HepG2 (cell line): ENCODE data around the gene TEDC1. TPM values are rescaled to one million over a fixed set of nuclear protein-coding genes. Genes with fewer than 3 reads are reported as not detected.

Experiments used
- ARHGAP35 ChIP-seq: sonication (generic); formaldehyde crosslinking; IDR thresholded peaks from 2 replicates; pipeline ENCODE4 v1.9.0; 2022; ENCODE audit warnings: mild to moderate bottlenecking, inconsistent platforms, moderate library complexity, missing genetic modification reagents, borderline replicate concordance
- BRD4 ChIP-seq: sonication (generic); formaldehyde crosslinking; IDR thresholded peaks from 2 replicates; pipeline ENCODE4 v1.4.0; 2020; ENCODE audit warnings: missing genetic modification reagents
- CCAR2 ChIP-seq: fragments of 200-400 bp; formaldehyde crosslinking; optimal IDR thresholded peaks from 2 replicates; pipeline ENCODE3; 2018; ENCODE audit warnings: low read depth, mild to moderate bottlenecking, low read length, moderate library complexity
- FOXO1 ChIP-seq: sonication (generic); formaldehyde crosslinking; IDR thresholded peaks from 2 replicates; pipeline ENCODE4 v1.4.0; 2020; ENCODE audit warnings: missing genetic modification reagents
- GPN1 ChIP-seq: sonication (generic); formaldehyde crosslinking; IDR thresholded peaks from 2 replicates; pipeline ENCODE4 v1.5.1; 2020; ENCODE audit warnings: missing genetic modification reagents, borderline replicate concordance
- HOXA7 ChIP-seq: sonication (generic); formaldehyde crosslinking; IDR thresholded peaks from 2 replicates; pipeline ENCODE4 v1.8.1; 2022; ENCODE audit warnings: mild to moderate bottlenecking, missing genetic modification reagents, moderate library complexity
- ISL2 ChIP-seq: sonication (generic); formaldehyde crosslinking; IDR thresholded peaks from 2 replicates; pipeline ENCODE4 v1.5.0; 2020; ENCODE audit warnings: missing genetic modification reagents
- KAT7 ChIP-seq: IDR thresholded peaks from 2 replicates; pipeline ENCODE4 v1.6.1; 2018; ENCODE audit warnings: borderline replicate concordance, missing compliant biosample characterization
- MXD4 ChIP-seq: IDR thresholded peaks from 2 replicates; pipeline ENCODE4 v1.6.1; 2016; ENCODE audit warnings: mild to moderate bottlenecking, missing biosample characterization, missing genetic modification reagents
- NFAT5 ChIP-seq: sonication (generic); formaldehyde crosslinking; IDR thresholded peaks from 2 replicates; pipeline ENCODE4 v1.4.0; 2020; ENCODE audit warnings: missing genetic modification reagents
- NFYC ChIP-seq: IDR thresholded peaks from 2 replicates; pipeline ENCODE4 v1.6.1; 2016; ENCODE audit warnings: missing genetic modification reagents, missing compliant biosample characterization
- SKI ChIP-seq: fragments of 450-650 bp; IDR thresholded peaks from one replicate; pipeline ENCODE4 v1.6.1; 2018; ENCODE audit warnings: mild to moderate bottlenecking; ENCODE audit not compliant: partially characterized antibody
- SPEN ChIP-seq: sonication (generic); formaldehyde crosslinking; IDR thresholded peaks from 2 replicates; pipeline ENCODE4 v1.5.1; 2020; ENCODE audit warnings: low read depth, mild to moderate bottlenecking, missing genetic modification reagents
- ZNF121 ChIP-seq: sonication (generic); formaldehyde crosslinking; IDR thresholded peaks from 2 replicates; pipeline ENCODE4 v1.5.0; 2020; ENCODE audit warnings: mild to moderate bottlenecking, missing genetic modification reagents
- ZNF124 ChIP-seq: sonication (generic); formaldehyde crosslinking; IDR thresholded peaks from 2 replicates; pipeline ENCODE4 v1.4.0; 2020; ENCODE audit warnings: missing genetic modification reagents
- ZNF251 ChIP-seq: sonication (generic); formaldehyde crosslinking; IDR thresholded peaks from 2 replicates; pipeline ENCODE4 v1.9.0; 2021; ENCODE audit warnings: mild to moderate bottlenecking, missing genetic modification reagents
- ZNF44 ChIP-seq: sonication (generic); formaldehyde crosslinking; IDR thresholded peaks from 2 replicates; pipeline ENCODE4 v1.5.1; 2020; ENCODE audit warnings: mild to moderate bottlenecking, missing genetic modification reagents
- ZNF572 ChIP-seq: sonication (generic); formaldehyde crosslinking; IDR thresholded peaks from 2 replicates; pipeline ENCODE4 v1.5.1; 2020; ENCODE audit warnings: mild to moderate bottlenecking, missing genetic modification reagents
- ZNF605 ChIP-seq: sonication (generic); formaldehyde crosslinking; IDR thresholded peaks from 2 replicates; pipeline ENCODE4 v1.8.0; 2022; ENCODE audit warnings: mild to moderate bottlenecking, missing genetic modification reagents
- ZNF607 ChIP-seq: sonication (generic); formaldehyde crosslinking; IDR thresholded peaks from 2 replicates; pipeline ENCODE4 v1.5.1; 2020; ENCODE audit warnings: missing genetic modification reagents, mild to moderate bottlenecking, borderline replicate concordance
- ZNF614 ChIP-seq: IDR thresholded peaks from 2 replicates; pipeline ENCODE4 v1.6.1; 2018; ENCODE audit warnings: missing biosample characterization, missing genetic modification reagents, inconsistent platforms, borderline replicate concordance
- ZNF761 ChIP-seq: sonication (generic); formaldehyde crosslinking; conservative IDR thresholded peaks from 2 replicates; pipeline ENCODE4 v1.4.0; 2020; ENCODE audit warnings: mild to moderate bottlenecking, missing genetic modification reagents
- ZNF768 ChIP-seq: sonication (generic); formaldehyde crosslinking; IDR thresholded peaks from 2 replicates; pipeline ENCODE4 v1.4.0; 2020; ENCODE audit warnings: missing genetic modification reagents
- polyA plus RNA-seq, 8 experiments: library from polyadenylated mRNA; depleted of rRNA in 3 of 8; stranded (reverse) in 7 of 8; unstranded in 1 of 8; fragments of >200 nt; fragmentation: Illumina TruSeq in 4 of 8; extraction: Trizol in 4 of 8; gene quantifications; 2 replicates each; pipeline versions ENCODE4 v1.2.1 to v1.2.3, GENCODE V29; 2011 to 2016; ENCODE audit warnings: low read depth in 4 of 8, missing spikeins in 1 of 8, mixed read lengths in 1 of 8; ENCODE audit not compliant: insufficient read depth in 1 of 8
- total RNA-seq, 5 experiments: library from RNA; depleted of rRNA; stranded (reverse); fragments of >200 nt; fragmentation: Illumina TruSeq; extraction: Trizol; gene quantifications; 2 replicates each; pipeline ENCODE4 v1.2.3, GENCODE V29; 2016; ENCODE audit warnings: low read depth in 1 of 5
- TF ChIP-seq, protein P1 (sequence below): sonication (generic); formaldehyde crosslinking; IDR thresholded peaks from 2 replicates; pipeline ENCODE4 v1.4.0; 2020; ENCODE audit warnings: missing genetic modification reagents, borderline replicate concordance

Gene TEDC1
- total and polyA plus RNA-seq, 2 of the 13 experiments (the other 11 are each of a cell fraction or from before 2014, with no cell fraction given), result 5.7 to 27.4 TPM

GRCh38 chr14:105476097-105476830, 14.8 kb upstream of the TEDC1 start (continued):
- TF ChIP-seq, protein P1, sequence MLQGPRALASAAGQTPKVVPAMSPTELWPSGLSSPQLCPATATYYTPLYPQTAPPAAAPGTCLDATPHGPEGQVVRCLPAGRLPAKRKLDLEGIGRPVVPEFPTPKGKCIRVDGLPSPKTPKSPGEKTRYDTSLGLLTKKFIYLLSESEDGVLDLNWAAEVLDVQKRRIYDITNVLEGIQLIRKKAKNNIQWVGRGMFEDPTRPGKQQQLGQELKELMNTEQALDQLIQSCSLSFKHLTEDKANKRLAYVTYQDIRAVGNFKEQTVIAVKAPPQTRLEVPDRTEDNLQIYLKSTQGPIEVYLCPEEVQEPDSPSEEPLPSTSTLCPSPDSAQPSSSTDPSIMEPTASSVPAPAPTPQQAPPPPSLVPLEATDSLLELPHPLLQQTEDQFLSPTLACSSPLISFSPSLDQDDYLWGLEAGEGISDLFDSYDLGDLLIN (CRISPR knock-in tag), result no peak
- TF ChIP-seq ZNF605 (CRISPR knock-in tag), result 0 out of 2 replicates have a peak, but pooled peaks have one; percentile 45
- TF ChIP-seq NFYC (CRISPR knock-in tag), result 0 out of 2 replicates have a peak, but pooled peaks have one; percentile 18
- TF ChIP-seq ZNF251, result no peak
- TF ChIP-seq ZNF614 (CRISPR knock-in tag), result no peak
- no peak for TF ChIP-seq ZNF44 (CRISPR knock-in tag)
- 0 out of 2 replicates have a peak, but pooled peaks have one; percentile 0 for TF ChIP-seq ISL2 (CRISPR knock-in tag)
- TF ChIP-seq HOXA7 (CRISPR knock-in tag), result no peak
- TF ChIP-seq ZNF607, result no peak
- 0 out of 2 replicates have a peak, but pooled peaks have one; percentile 25 for TF ChIP-seq GPN1 (CRISPR knock-in tag)
- peak; percentile 47; the same call in 1 of the 2 replicates for TF ChIP-seq ZNF124 (CRISPR knock-in tag)
- TF ChIP-seq ZNF768, result peak; percentile 24; the same call in 1 of the 2 replicates
- peak; percentile 28 for TF ChIP-seq SKI
- peak; percentile 12; the same call in 1 of the 2 replicates for TF ChIP-seq SPEN
- no peak for TF ChIP-seq ZNF761
- peak; percentile 84 for TF ChIP-seq ZNF121 (CRISPR knock-in tag)
- TF ChIP-seq ARHGAP35 (CRISPR knock-in tag), result 0 out of 2 replicates have a peak, but pooled peaks have one; percentile 70
- TF ChIP-seq NFAT5 (CRISPR knock-in tag), result no peak
- no peak for TF ChIP-seq ZNF572 (CRISPR knock-in tag)
- no peak for TF ChIP-seq KAT7
- TF ChIP-seq CCAR2, result no peak
- no peak for TF ChIP-seq MXD4 (CRISPR knock-in tag)
- TF ChIP-seq BRD4 (CRISPR knock-in tag), result peak; percentile 54
- TF ChIP-seq FOXO1 (CRISPR knock-in tag), result no peak
